Ovary (tissue), 9 donors: ENCODE data around the gene CPE. TPM values are rescaled to one million over a fixed set of nuclear protein-coding genes. Genes with fewer than 3 reads are reported as not detected.

ENCODE experiments used
- DNase-seq, 5 donors: peaks; one replicate each; pipeline ENCODE4 v3.0.0-alpha.2; 2019 to 2020
- H3K27ac ChIP-seq, 2 donors: fragments of 200-600 bp; one replicate each; pipeline versions ENCODE4 v1.5.1 to v1.8.0; 2019 to 2022
- H3K27me3 ChIP-seq: fragments of 200-600 bp; one replicate; pipeline ENCODE4 v1.8.0; 2022
- H3K36me3 ChIP-seq: fragments of 200-600 bp; sonication (generic); one replicate; pipeline ENCODE4 v1.5.1; 2019
- H3K4me1 ChIP-seq: one replicate; pipeline ENCODE4 v1.8.1; 2013; ENCODE audit warnings: mild to moderate bottlenecking, moderate library complexity; ENCODE audit not compliant: insufficient read depth
- H3K4me3 ChIP-seq: fragments of 200-600 bp; sonication (generic); one replicate; pipeline ENCODE4 v1.5.1; 2017
- H3K9me3 ChIP-seq, 2 donors: fragments of 200-600 bp in 1 of 2; sonication (generic) in 1 of 2; one replicate each; pipeline versions ENCODE4 v1.5.1 to v1.8.1; 2013 to 2019; ENCODE audit warnings: mild to moderate bottlenecking in 1 of 2, moderate library complexity in 1 of 2
- EP300 ChIP-seq: sonication (generic); formaldehyde crosslinking; IDR thresholded peaks from one replicate; pipeline ENCODE4 v1.6.1; 2017; ENCODE audit warnings: antibody characterized with exemption
- POLR2A ChIP-seq: fragments of 450-650 bp; IDR thresholded peaks from one replicate; pipeline ENCODE4 v1.6.1; 2017; ENCODE audit warnings: antibody characterized with exemption, mild to moderate bottlenecking, moderate library complexity
- WGBS, 3 donors: extraction: QIAGEN DNeasy Blood & Tissue Kit in 1 of 3; methylation state at CpG; one replicate each; pipeline versions ENCODE4 v1.1.5 to v1.1.7; 2013 to 2017; 5-methylcytosine and 5-hydroxymethylcytosine counted together
- intact Hi-C, 4 donors: fragments of 100-400 bp; cut with DNase I; formaldehyde crosslinking; loops; one replicate each; pipeline versions ENCODE4 v1.11.0 to v1.15.1; 2022 to 2023
- polyA plus RNA-seq, 2 donors: library from polyadenylated mRNA; stranded (reverse); fragments of 200-250 nt in 1 of 2; fragments of 350-450 nt in 1 of 2; fragmentation: Illumina TruSeq in 1 of 2; extraction: RNeasy Lipid Tissue Mini Kit (QIAGEN cat#74804) in 1 of 2; gene quantifications; one replicate each; pipeline ENCODE4 v1.2.3, GENCODE V29; 2013 to 2014
- total RNA-seq, 7 donors: library from RNA; depleted of rRNA in 2 of 7; stranded (reverse); fragments of >200 nt in 2 of 7; fragmentation: NEBNext Ultra II Directional in 3 of 7; extraction: Animal tissue kit (Norgen Biotek cat#: 25700) in 3 of 7; gene quantifications; one replicate each; pipeline versions ENCODE4 v1.1.0 to v1.2.4, GENCODE V29; 2016 to 2023
- TF ChIP-seq, protein P1 (sequence below), 3 donors: fragments of 450-650 bp in 2 of 3; fragments of 200-600 bp in 1 of 3; IDR thresholded peaks; one replicate each; pipeline versions ENCODE4 v1.5.1 to v1.8.0; 2016 to 2022; ENCODE audit warnings: antibody characterized with exemption in 3 of 3, mild to moderate bottlenecking in 1 of 3
- donor health status: DM: no; HTN: no; CAD: no; lungs with moderate emphysema.
- donor health status: DM: no; HTN: no; CAD: no.
- donor health status: Bipolar disorder and iron deficiency.
- donor health status: DM: yes; HTN: yes; CAD: no.
- donor health status: DM: no; HTN: no; CAD: no.
- donor health status: DM: yes; HTN: yes; CAD: no.

CPE gene
- total and polyA plus RNA-seq, 9 donors, result 19.9 to 207 (median 69.2) TPM

DNA sequence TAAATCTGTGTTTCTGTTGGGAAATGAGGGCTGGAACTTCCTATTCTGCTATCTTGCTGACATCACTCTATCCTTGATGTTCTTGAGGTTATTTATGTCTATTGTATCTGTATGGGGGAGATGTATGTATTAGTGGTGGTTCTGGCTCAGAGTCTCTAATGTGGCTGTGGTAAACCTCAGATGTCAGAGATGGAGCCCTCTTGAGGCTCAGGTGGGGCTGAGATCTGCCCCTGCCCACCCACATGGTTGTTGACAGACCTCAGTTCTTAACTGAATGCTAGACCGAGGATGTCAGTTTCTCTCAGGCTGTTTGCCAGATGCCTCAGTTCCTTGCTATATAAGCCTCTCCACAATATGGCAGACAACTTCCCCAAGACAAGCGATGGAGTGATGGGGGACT, 3.3 kb upstream of the CPE start:
- H3K4me1 ChIP-seq, result no peaks in the 10 kb centered on the region
- DNase-seq, result no peak
- 80 to 91% (median 88%) methylated on average over 2 of the region's 2 CpGs for WGBS, 3 donors
- no peaks in the 10 kb centered on the region for H3K9me3 ChIP-seq
- TF ChIP-seq POLR2A (no peak), EP300 (no peak)
- TF ChIP-seq, protein P1, sequence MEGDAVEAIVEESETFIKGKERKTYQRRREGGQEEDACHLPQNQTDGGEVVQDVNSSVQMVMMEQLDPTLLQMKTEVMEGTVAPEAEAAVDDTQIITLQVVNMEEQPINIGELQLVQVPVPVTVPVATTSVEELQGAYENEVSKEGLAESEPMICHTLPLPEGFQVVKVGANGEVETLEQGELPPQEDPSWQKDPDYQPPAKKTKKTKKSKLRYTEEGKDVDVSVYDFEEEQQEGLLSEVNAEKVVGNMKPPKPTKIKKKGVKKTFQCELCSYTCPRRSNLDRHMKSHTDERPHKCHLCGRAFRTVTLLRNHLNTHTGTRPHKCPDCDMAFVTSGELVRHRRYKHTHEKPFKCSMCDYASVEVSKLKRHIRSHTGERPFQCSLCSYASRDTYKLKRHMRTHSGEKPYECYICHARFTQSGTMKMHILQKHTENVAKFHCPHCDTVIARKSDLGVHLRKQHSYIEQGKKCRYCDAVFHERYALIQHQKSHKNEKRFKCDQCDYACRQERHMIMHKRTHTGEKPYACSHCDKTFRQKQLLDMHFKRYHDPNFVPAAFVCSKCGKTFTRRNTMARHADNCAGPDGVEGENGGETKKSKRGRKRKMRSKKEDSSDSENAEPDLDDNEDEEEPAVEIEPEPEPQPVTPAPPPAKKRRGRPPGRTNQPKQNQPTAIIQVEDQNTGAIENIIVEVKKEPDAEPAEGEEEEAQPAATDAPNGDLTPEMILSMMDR (IDR thresholded peaks at IDR 0.05), result no peak
- no peaks in the 10 kb centered on the region for H3K36me3 ChIP-seq
- intact Hi-C loops, result no loop called here
- no peaks in the 10 kb centered on the region for H3K27me3 ChIP-seq
- H3K27ac ChIP-seq, result no peak overlapping the region
- H3K4me3 ChIP-seq, result no peak overlapping the region

DNA sequence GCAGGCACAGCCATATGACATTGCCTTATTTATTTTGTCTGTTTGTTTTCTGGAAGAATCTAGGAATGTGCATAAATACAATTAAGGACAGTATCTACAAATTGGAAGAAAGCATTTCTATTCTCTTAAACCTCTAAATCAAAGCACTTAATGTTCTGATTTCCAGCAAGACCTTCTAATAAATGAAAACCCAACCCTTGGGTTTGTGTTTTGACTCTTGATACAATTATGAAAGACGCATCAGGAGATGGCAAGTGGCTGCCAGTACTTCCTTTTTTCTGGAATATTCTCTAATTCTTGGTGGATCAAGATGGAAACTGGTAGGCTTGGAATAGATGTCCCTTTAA, 437 bp upstream of the CPE start:
- Histone ChIP-seq H3K9me3 (no peaks in the 10 kb centered on the region), H3K4me1 (no peaks in the 10 kb centered on the region), H3K27ac (no peak overlapping the region), H3K36me3 (no peaks in the 10 kb centered on the region), H3K27me3 (no peaks in the 10 kb centered on the region), H3K4me3 (peak overlapping the region; percentile 43)
- DNase-seq, result no peak
- 22 to 29% (median 26%) methylated on average over 1 of the region's 1 CpG for WGBS, 3 donors
- TF ChIP-seq EP300, result no peak
- TF ChIP-seq, protein P1 (IDR thresholded peaks at IDR 0.05), result no peak
- intact Hi-C loops, result no loop called here

DNA sequence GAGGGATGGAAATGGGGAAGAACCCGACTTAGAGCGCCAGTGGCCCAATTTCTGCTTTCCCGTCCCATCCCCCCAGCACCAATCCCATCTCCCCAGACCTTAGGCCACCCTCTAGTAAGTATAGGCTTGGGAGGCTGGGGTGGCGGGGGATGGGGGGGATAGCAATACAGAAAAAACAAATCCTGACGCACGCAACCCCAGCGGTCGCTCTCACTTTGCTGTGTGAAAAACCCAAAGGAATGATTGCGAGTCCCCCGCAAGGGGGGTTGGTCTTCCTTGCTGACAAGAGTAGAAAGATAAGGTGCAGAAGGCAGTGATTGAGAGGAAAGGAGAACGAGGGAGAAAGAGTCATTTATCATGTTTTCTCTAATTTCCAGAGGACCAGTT, 863 bp downstream of the CPE start:
- H3K9me3 ChIP-seq, result no peaks in the 10 kb centered on the region
- peaks cover 2% of the 10 kb centered on the region for H3K4me1 ChIP-seq
- peak overlapping the region; percentile 47 to 63 for H3K27ac ChIP-seq
- 55 to 75% (median 70%) methylated on average over 11 of the region's 11 CpGs for WGBS, 3 donors
- intact Hi-C loops, result no loop called here
- TF ChIP-seq, protein P1 (IDR thresholded peaks at IDR 0.05), result no peak
- TF ChIP-seq POLR2A (no peak), EP300 (no peak)
- H3K27me3 ChIP-seq, result no peaks in the 10 kb centered on the region
- peak in 4 of 5 donors; percentile 27 to 38 (median 34) for DNase-seq
- peak overlapping the region; percentile 43 for H3K4me3 ChIP-seq
- no peaks in the 10 kb centered on the region for H3K36me3 ChIP-seq

DNA sequence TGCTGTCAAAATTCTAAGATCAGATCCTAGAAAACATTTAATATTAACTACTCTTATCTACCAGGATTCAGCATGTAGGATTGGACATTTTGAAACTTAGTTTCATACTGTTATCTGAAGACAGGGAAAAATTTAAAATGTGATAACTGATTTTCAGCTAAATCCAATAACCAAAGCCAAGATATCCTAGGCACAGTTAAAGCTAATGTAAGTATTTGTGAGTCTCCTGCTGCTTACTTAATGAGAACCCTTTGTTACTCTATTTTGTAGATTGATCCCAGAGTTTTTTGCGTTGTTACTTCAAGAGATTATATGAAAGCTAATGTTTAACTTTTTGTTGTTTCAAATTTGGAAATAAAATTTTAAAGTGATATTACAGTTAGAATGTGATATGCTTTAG, 2.0 kb downstream of the CPE start:
- Histone ChIP-seq H3K27me3 (no peaks in the 10 kb centered on the region), H3K4me1 (peaks cover 2% of the 10 kb centered on the region), H3K9me3 (no peaks in the 10 kb centered on the region), H3K4me3 (no peak overlapping the region), H3K36me3 (no peaks in the 10 kb centered on the region), H3K27ac (no peak overlapping the region)
- intact Hi-C loops, result no loop called here
- DNase-seq, result no peak
- 62 to 74% (median 62%) methylated on average over 1 of the region's 1 CpG for WGBS, 3 donors
- no peak for TF ChIP-seq POLR2A
- TF ChIP-seq EP300, result no peak
- TF ChIP-seq, protein P1 (IDR thresholded peaks at IDR 0.05), result no peak
